H9 (cell line): ENCODE data around the gene LIPH. TPM values are rescaled to one million over a fixed set of nuclear protein-coding genes. Genes with fewer than 3 reads are reported as not detected.
"Not testable (repeated sequence)": the region's sequence is repeated elsewhere in the genome, so short reads cannot be mapped to it uniquely, and the experiment has no call there.

Experiments
- DNase-seq: peaks from one replicate; pipeline ENCODE4 v3.0.0-alpha.2; 2017
- H2AFZ ChIP-seq: one replicate; pipeline ENCODE4 v1.6.1; 2013; ENCODE audit warnings: mild to moderate bottlenecking, low read length, control low read depth, moderate library complexity
- H2AK5ac ChIP-seq: 2 replicates; pipeline ENCODE4 v1.6.1; 2013; ENCODE audit warnings: low read length, control low read depth, mixed read lengths; ENCODE audit not compliant: insufficient read length
- H2BK120ac ChIP-seq: one replicate; pipeline ENCODE4 v1.6.1; 2013; ENCODE audit warnings: low read depth, mild to moderate bottlenecking, low read length, control low read depth, inconsistent platforms; ENCODE audit not compliant: poor library complexity, severe bottlenecking
- H2BK12ac ChIP-seq: 2 replicates; pipeline ENCODE4 v1.6.1; 2013; ENCODE audit warnings: low read length, control low read depth, mixed read lengths, low read depth; ENCODE audit not compliant: insufficient read length
- H2BK15ac ChIP-seq: 2 replicates; pipeline ENCODE4 v1.6.1; 2013; ENCODE audit warnings: low read depth, low read length, control low read depth
- H2BK20ac ChIP-seq: one replicate; pipeline ENCODE4 v1.6.1; 2013; ENCODE audit warnings: low read depth, mild to moderate bottlenecking, low read length, control low read depth, inconsistent platforms; ENCODE audit not compliant: poor library complexity, severe bottlenecking
- H2BK5ac ChIP-seq: 2 replicates; pipeline ENCODE4 v1.6.1; 2013; ENCODE audit warnings: low read length, control low read depth, mixed read lengths; ENCODE audit not compliant: insufficient read length
- H3K14ac ChIP-seq: 2 replicates; pipeline ENCODE4 v1.6.1; 2013; ENCODE audit warnings: low read length, control low read depth; ENCODE audit not compliant: insufficient read depth
- H3K18ac ChIP-seq: 2 replicates; pipeline ENCODE4 v1.6.1; 2013; ENCODE audit warnings: low read depth, mild to moderate bottlenecking, mixed read lengths, low read length, control low read depth; ENCODE audit not compliant: insufficient read length
- H3K23ac ChIP-seq: 2 replicates; pipeline ENCODE4 v1.6.1; 2013; ENCODE audit warnings: low read length, control low read depth, mixed read lengths, low read depth; ENCODE audit not compliant: insufficient read length
- H3K23me2 ChIP-seq: 2 replicates; pipeline ENCODE4 v1.6.1; 2013; ENCODE audit warnings: low read depth, mild to moderate bottlenecking, mixed read lengths, low read length, control low read depth; ENCODE audit not compliant: insufficient read length, poor library complexity, severe bottlenecking
- H3K27ac ChIP-seq: 2 replicates; pipeline ENCODE4 v1.5.1; 2013; ENCODE audit warnings: low read length, control low read depth, mixed read lengths, low read depth; ENCODE audit not compliant: insufficient read length
- H3K27me3 ChIP-seq: 2 replicates; pipeline ENCODE4 v1.6.1; 2013; ENCODE audit warnings: low read length, control low read depth, inconsistent platforms; ENCODE audit not compliant: insufficient read depth
- H3K4ac ChIP-seq: 2 replicates; pipeline ENCODE4 v1.6.1; 2013; ENCODE audit warnings: low read depth, mild to moderate bottlenecking, control low read depth, inconsistent platforms, low read length, moderate library complexity
- H3K4me1 ChIP-seq: 2 replicates; pipeline ENCODE4 v1.6.1; 2013; ENCODE audit warnings: low read length, control low read depth, inconsistent platforms; ENCODE audit not compliant: insufficient read depth
- H3K4me2 ChIP-seq: 2 replicates; pipeline ENCODE4 v1.6.1; 2013; ENCODE audit warnings: low read length, control low read depth, mixed read lengths; ENCODE audit not compliant: insufficient read length, insufficient read depth
- H3K56ac ChIP-seq: 2 replicates; pipeline ENCODE4 v1.6.1; 2013; ENCODE audit warnings: low read depth, mild to moderate bottlenecking, mixed read lengths, low read length, control low read depth; ENCODE audit not compliant: insufficient read length
- H3K79me1 ChIP-seq: 2 replicates; pipeline ENCODE4 v1.6.1; 2013; ENCODE audit warnings: low read depth, mild to moderate bottlenecking, moderate library complexity, low read length, control low read depth, inconsistent platforms; ENCODE audit not compliant: insufficient read depth, poor library complexity, severe bottlenecking
- H3K79me2 ChIP-seq: 2 replicates; pipeline ENCODE4 v1.6.1; 2013; ENCODE audit warnings: low read length, control low read depth, inconsistent platforms; ENCODE audit not compliant: insufficient read depth
- H3K9ac ChIP-seq: 2 replicates; pipeline ENCODE4 v1.6.1; 2013; ENCODE audit warnings: low read length, control low read depth, mixed read lengths; ENCODE audit not compliant: insufficient read length; ENCODE audit errors: extremely low read depth
- H3K9me3 ChIP-seq: one replicate; pipeline ENCODE4 v1.6.1; 2013; ENCODE audit warnings: low read depth, low read length, inconsistent platforms; ENCODE audit not compliant: control insufficient read depth
- H3T11ph ChIP-seq: one replicate; pipeline ENCODE4 v1.6.1; 2013; ENCODE audit warnings: mild to moderate bottlenecking, low read length, control low read depth, inconsistent platforms
- H4K20me1 ChIP-seq: one replicate; pipeline ENCODE4 v1.6.1; 2013; ENCODE audit not compliant: control insufficient read depth, insufficient read length, insufficient read depth
- H4K5ac ChIP-seq: 2 replicates; pipeline ENCODE4 v1.6.1; 2013; ENCODE audit warnings: low read depth, mild to moderate bottlenecking, mixed read lengths, low read length, control low read depth; ENCODE audit not compliant: insufficient read length
- H4K8ac ChIP-seq: replicated peaks from 2 replicates; pipeline ENCODE4 v1.6.1; 2013; ENCODE audit warnings: low read length, control low read depth, mixed read lengths, low read depth; ENCODE audit not compliant: insufficient read length
- H4K91ac ChIP-seq: 2 replicates; pipeline ENCODE4 v1.6.1; 2013; ENCODE audit warnings: low read depth, mild to moderate bottlenecking, moderate library complexity, mixed read lengths, low read length, control low read depth; ENCODE audit not compliant: insufficient read length
- H3K27ac Mint-ChIP-seq, 3 experiments: 2 replicates in 2 of 3; 3 replicates in 1 of 3; pipeline ENCODE4 v1.8.0; 2020 to 2021; ENCODE audit warnings: mixed read lengths in 3 of 3, mild to moderate bottlenecking in 1 of 3, moderate library complexity in 1 of 3
- H3K27me3 Mint-ChIP-seq: 2 replicates; pipeline ENCODE4 v1.8.0; 2021; ENCODE audit warnings: low read depth, mild to moderate bottlenecking, moderate library complexity, mixed read lengths
- H3K36me3 Mint-ChIP-seq, 3 experiments: 2 replicates in 2 of 3; 3 replicates in 1 of 3; pipeline ENCODE4 v1.8.0; 2020 to 2021; ENCODE audit warnings: low read depth in 3 of 3, mixed read lengths in 3 of 3; ENCODE audit not compliant: insufficient read depth in 1 of 3
- H3K4me1 Mint-ChIP-seq, 2 experiments: 2 replicates each; pipeline ENCODE4 v1.8.0; 2020; ENCODE audit warnings: mixed read lengths in 2 of 2
- H3K4me3 Mint-ChIP-seq, 2 experiments: 2 replicates in 1 of 2; 3 replicates in 1 of 2; pipeline ENCODE4 v1.8.0; 2020 to 2021; ENCODE audit warnings: mild to moderate bottlenecking in 2 of 2, mixed read lengths in 2 of 2, moderate library complexity in 1 of 2
- H3K9me3 Mint-ChIP-seq, 2 experiments: 2 replicates in 1 of 2; 3 replicates in 1 of 2; pipeline ENCODE4 v1.8.0; 2020; ENCODE audit warnings: mild to moderate bottlenecking in 2 of 2, mixed read lengths in 2 of 2, moderate library complexity in 1 of 2
- WGBS: extraction: QIAGEN DNeasy Blood & Tissue Kit; methylation state at CpG from one replicate; pipeline ENCODE4 v1.1.7; 2013; ENCODE audit warnings: missing lambda C conversion rate, low lambda C conversion rate, mixed read lengths; ENCODE audit not compliant: insufficient read length; ENCODE audit errors: extremely low coverage; 5-methylcytosine and 5-hydroxymethylcytosine counted together
- total RNA-seq: library from RNA; stranded (reverse); gene quantifications from 2 replicates; pipeline ENCODE4 v1.2.1, GENCODE V29; 2021
- TF ChIP-seq, protein P1 (sequence below): fragments of 200-600 bp; sonication (generic); conservative IDR thresholded peaks from 3 replicates; pipeline ENCODE4 v1.8.0; 2021; ENCODE audit warnings: antibody characterized with exemption, mild to moderate bottlenecking

Gene LIPH
- total RNA-seq, 1 experiment from 2014 or later: 0.17 TPM

DNA sequence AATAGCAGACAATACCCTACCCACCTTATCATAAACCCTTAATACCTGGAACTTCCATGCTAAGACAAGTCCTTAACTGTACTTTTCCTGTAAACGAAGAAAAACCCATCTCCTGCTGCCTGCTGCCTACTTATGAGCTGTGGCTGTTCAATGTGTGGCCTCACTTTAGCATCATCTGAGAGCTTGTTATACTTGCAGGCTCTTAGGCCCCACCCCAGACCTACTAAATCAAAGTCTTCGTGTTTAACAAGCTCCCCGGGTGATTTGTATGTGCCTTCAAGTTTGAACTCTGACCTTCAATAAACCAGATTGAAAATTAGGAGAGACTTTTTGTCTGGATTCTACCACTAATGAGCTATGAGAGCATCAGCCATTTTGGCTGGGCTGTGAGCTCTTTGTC is 82.8 kb downstream of the LIPH start:
- H3K27me3 ChIP-seq: no peaks in the 10 kb centered on the region
- no peaks in the 10 kb centered on the region; a peak in 1 of 7 replicates for H3K36me3 Mint-ChIP-seq

DNA sequence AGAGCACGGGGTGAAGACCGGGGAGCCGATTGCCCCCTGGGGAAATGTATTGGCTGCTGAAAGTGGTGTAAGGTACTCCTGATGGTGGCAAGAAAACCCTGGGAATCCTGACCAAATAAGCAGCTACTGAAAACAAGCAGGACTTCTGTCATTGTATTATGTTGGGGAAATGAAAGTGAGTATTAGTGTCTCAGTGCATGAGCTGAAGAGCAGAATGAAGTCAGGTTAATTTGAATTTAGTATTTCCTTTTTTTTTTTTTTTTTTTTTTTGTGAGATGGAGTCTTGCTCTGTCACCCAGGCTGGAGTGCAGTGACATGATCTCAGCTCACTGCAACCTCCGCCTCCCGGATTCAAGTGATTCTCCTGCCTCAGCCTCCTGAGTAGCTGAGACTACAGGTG is 86.3 kb downstream of the LIPH start:
- not testable (repeated sequence) for H3K9me3 ChIP-seq, H3K27ac ChIP-seq, H3K18ac ChIP-seq, H3K4me2 ChIP-seq, H3K9me3 Mint-ChIP-seq, H2BK15ac ChIP-seq, H4K20me1 ChIP-seq, H3K4me1 Mint-ChIP-seq, H2AFZ ChIP-seq, H3K4me1 ChIP-seq, H3K4me3 Mint-ChIP-seq, H3K23me2 ChIP-seq, H3K79me2 ChIP-seq, H3K27me3 Mint-ChIP-seq, H3K9ac ChIP-seq, H3K27me3 ChIP-seq, H3K23ac ChIP-seq, H2AK5ac ChIP-seq, H3T11ph ChIP-seq, DNase-seq, H3K14ac ChIP-seq, H3K27ac Mint-ChIP-seq, H4K91ac ChIP-seq, H3K36me3 Mint-ChIP-seq, H2BK12ac ChIP-seq, H3K4ac ChIP-seq, H2BK20ac ChIP-seq, H3K79me1 ChIP-seq, H2BK120ac ChIP-seq, H3K56ac ChIP-seq, H4K8ac ChIP-seq, H4K5ac ChIP-seq, H2BK5ac ChIP-seq
- no CpG with 5 or more reads among the region's 5 CpGs for WGBS

More for the DNA sequence above, 82.8 kb downstream of the LIPH start:
- no peak for DNase-seq
- H3K4me2 ChIP-seq: no peak overlapping the region
- no peak overlapping the region for H3K4ac ChIP-seq
- H2AK5ac ChIP-seq: no peak overlapping the region
- no peak overlapping the region for H3K18ac ChIP-seq
- no peaks in the 10 kb centered on the region; the same call in 1 of the 2 replicates for H3K4me1 ChIP-seq
- H4K8ac ChIP-seq: no peak overlapping the region
- no peak overlapping the region for H3K27ac ChIP-seq
- H3K9ac ChIP-seq: no peak overlapping the region
- no peaks in the 10 kb centered on the region for H3K9me3 ChIP-seq
- H3K27ac Mint-ChIP-seq: no peak overlapping the region
- TF ChIP-seq, protein P1, sequence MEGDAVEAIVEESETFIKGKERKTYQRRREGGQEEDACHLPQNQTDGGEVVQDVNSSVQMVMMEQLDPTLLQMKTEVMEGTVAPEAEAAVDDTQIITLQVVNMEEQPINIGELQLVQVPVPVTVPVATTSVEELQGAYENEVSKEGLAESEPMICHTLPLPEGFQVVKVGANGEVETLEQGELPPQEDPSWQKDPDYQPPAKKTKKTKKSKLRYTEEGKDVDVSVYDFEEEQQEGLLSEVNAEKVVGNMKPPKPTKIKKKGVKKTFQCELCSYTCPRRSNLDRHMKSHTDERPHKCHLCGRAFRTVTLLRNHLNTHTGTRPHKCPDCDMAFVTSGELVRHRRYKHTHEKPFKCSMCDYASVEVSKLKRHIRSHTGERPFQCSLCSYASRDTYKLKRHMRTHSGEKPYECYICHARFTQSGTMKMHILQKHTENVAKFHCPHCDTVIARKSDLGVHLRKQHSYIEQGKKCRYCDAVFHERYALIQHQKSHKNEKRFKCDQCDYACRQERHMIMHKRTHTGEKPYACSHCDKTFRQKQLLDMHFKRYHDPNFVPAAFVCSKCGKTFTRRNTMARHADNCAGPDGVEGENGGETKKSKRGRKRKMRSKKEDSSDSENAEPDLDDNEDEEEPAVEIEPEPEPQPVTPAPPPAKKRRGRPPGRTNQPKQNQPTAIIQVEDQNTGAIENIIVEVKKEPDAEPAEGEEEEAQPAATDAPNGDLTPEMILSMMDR: no peak
- no peak overlapping the region for H2BK120ac ChIP-seq
- no peak overlapping the region for H2BK5ac ChIP-seq
- no peak overlapping the region for H2BK15ac ChIP-seq
- no peaks in the 10 kb centered on the region for H3K9me3 Mint-ChIP-seq
- H3K27me3 Mint-ChIP-seq: no peaks in the 10 kb centered on the region
- H3K79me1 ChIP-seq: no peaks in the 10 kb centered on the region
- H3T11ph ChIP-seq: no peak overlapping the region
- no CpG with 5 or more reads among the region's 3 CpGs for WGBS
- no peak overlapping the region for H2BK20ac ChIP-seq
- H3K79me2 ChIP-seq: no peaks in the 10 kb centered on the region
- no peak overlapping the region for H4K5ac ChIP-seq
- H4K20me1 ChIP-seq: no peaks in the 10 kb centered on the region
- no peaks in the 10 kb centered on the region for H3K23me2 ChIP-seq
- no peak overlapping the region for H2AFZ ChIP-seq
- peaks cover 6% of the 10 kb centered on the region in 2 experiments for H3K4me1 Mint-ChIP-seq
- no peak overlapping the region for H3K14ac ChIP-seq
- H3K23ac ChIP-seq: no peak overlapping the region
- H3K4me3 Mint-ChIP-seq: no peak overlapping the region
- H3K56ac ChIP-seq: no peak overlapping the region
- no peak overlapping the region for H4K91ac ChIP-seq
- no peak overlapping the region for H2BK12ac ChIP-seq
